Smooth muscle cell of the brain vasculature (primary cell): ENCODE measurements around the gene RIIAD1.
"Not testable (repeated sequence)": the region's sequence is repeated elsewhere in the genome, so short reads cannot be mapped to it uniquely, and the experiment has no call there.

ENCODE experiments used
- DNase-seq: peaks from one replicate; pipeline ENCODE4 v3.0.0-alpha.2; 2012; ENCODE audit warnings: low read depth, low spot score

The RIIAD1 gene

DNA sequence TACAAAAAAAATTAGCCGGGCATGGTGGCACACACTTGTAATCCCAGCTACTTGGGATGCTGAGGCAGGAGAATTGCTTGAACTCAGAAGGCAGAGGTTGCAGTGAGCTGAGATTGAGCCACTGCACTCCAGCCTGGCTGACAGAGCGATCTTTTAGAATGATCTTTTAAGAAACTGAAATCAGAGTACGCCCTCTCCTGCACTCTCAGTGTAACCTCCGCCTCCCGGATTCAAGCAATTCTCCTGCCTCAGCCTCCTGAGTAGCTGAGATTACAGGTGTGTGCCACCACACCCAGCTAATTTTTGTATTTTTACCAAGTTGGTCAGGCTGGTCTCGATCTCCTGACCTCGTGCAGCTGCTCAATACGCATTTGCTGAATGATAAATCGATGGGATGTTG lies 12.7 kb downstream of the RIIAD1 start:
- DNase-seq: not testable (repeated sequence)

DNA sequence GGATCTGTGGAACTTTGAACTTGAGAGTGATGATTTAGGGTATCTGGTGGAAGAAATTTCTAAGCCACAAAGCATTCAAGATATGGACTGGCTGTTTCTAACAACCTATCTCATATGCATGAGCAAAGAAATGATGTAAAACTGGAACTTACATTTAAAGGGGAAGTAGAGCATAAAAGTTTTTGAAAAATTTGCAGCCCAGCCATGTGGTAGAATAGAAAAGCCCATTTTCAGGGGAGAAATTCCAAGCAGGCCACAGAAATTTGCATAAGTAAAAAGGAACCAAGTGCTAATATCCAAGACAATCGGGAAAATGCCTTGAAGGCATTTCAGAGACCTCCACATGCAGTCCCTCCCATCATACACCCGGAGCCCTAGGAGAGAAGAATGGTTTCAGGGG lies 15.7 kb downstream of the RIIAD1 start:
- no peak for DNase-seq

DNA sequence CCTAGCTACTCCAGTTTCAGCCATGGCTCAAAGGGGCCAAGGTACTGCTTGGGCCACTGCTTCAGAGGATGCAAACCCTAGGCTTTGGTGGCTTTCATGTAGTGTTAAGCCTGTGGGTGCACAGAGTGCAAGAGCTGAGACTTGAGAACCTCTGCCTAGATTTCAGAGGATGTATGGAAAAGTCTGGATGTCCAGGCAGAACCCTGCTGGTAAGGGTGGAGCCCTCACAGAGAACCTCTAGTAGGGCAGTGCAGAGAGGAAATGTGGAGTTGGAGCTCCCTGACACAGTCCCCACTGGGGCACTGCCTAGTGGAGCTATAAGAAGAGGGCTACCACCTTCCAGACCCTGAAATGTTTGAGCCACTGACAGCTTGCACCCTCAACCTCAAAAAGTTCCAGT lies 16.2 kb downstream of the RIIAD1 start:
- DNase-seq: no peak

DNA sequence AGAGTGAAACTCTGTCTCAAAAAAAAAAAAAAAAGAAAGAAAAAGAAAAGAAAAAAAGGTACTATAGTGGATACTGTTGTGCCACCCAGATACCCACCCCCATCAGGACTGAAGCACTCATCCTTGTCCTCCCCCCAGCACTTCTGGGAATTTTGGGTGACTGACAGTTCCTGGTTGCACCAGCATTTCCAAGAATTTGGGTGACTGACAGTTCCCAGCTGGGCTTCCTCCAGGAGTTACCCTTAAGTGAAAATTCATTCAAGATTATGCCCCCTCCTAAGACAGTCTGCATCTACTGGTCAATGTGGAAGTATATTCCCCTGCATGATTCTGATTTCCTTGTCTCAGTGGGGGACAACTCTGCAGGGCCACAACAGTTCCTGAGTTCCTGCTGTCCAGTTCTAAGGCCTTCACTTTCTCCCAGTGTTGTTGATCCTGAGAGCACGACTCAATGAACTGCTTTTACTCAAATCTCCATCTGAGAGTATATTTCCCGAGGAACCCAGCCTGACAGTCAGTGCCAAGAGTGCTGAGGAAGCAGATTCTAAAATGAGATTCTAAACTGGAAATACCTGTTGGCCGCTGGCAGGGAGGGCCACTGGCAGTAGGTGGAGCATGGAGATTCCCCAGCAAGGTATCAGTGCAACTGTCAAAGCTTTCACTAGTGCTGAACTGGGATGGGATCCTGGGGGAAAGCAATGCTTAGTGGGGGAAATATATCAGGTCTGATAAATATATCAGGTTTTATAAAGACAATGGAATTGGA lies 18.5 kb downstream of the RIIAD1 start:
- DNase-seq: no peak

DNA sequence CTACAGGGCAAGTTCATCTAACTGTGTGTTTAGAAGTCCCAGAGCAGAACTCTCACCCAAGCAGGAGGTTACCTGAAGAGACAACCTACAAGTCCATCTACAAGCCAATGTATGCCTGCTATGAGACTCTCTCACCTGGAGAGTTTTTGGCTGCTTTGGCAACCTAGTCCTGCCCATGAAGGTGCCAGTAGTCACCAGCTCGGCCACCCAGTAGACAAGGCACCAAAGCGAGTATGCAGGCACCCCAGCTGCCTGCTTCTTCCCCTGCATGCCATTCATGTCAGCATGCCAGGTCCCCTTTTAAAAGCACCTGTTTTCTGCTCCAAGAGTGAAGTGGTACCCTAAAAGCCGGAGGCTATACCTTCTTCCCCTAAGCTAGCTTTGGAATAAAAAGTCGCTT lies 20.2 kb downstream of the RIIAD1 start:
- DNase-seq: no peak

DNA sequence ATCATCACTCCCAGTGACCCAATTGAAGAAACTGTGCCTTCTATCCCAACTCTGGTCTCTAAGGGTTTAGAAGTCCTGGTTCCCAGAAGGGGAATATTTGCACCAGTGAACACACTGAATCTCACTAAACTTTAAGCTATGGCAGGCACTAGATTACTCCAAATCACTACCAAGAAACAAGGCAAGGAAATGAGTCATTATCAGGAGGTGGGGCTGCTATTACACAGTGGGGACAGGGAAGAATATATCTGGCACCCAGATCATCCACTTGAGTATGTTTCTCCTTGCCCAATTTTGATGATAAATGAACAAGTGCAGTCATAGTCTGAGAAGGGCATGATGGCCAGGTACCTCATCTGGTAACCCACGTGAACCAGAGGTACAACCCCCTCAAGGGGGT lies 35.0 kb downstream of the RIIAD1 start:
- no peak for DNase-seq

DNA sequence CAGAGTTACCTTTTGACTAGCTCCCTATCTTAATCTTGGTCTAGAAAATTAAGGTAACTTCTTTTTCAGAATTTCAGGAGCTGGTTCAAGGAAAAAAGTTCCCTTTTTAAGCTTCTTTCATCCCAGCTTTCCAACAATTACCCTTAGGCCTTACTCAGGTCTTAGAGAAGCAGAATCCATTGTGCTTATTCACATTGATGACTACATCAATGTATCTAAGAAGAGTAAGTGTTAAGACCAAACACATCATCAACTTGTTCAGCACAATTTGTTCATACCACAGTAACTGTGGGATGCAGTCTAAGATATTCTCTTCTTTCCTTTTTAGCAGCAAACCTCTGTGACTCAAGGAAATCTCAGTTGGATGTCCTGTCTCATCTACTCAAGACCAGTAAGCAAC lies 37.9 kb downstream of the RIIAD1 start:
- DNase-seq: no peak

DNA sequence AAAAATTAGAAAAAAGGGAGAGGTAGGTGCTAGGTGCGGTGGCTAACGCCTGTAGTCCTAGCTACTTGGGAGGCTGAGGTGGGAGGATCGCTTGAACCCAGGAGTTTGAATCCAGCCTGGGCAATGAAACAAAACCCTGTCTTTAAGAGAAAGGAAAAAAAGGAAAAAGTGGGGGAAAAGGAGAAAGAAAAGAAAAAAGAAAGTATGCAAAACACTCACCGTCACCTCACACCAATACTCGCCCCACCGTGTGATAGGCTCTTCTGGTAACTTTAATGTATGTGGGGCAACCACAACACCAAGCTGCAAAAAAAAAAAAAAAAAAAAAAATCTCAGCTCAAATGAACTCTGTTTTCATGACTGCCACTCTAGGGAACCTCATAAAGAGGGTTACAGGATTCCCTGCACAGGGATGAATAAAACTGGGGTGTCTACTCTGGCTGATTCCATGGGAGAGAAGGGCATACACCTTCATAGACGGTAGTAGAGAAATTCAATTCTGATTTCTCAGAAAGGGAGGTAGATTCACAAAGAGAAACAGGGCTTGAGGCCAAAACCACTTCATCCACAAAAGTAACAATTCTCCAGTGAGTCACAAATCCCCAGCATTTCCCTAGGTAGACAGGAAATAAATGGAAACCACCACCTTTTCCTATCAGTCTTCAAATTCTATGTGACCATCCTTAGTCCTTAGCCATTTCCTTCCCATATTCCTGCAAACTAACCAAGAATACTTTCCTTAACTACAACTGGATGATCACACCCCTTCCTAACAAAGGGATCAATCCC lies 39.5 kb downstream of the RIIAD1 start:
- DNase-seq: no peak

DNA sequence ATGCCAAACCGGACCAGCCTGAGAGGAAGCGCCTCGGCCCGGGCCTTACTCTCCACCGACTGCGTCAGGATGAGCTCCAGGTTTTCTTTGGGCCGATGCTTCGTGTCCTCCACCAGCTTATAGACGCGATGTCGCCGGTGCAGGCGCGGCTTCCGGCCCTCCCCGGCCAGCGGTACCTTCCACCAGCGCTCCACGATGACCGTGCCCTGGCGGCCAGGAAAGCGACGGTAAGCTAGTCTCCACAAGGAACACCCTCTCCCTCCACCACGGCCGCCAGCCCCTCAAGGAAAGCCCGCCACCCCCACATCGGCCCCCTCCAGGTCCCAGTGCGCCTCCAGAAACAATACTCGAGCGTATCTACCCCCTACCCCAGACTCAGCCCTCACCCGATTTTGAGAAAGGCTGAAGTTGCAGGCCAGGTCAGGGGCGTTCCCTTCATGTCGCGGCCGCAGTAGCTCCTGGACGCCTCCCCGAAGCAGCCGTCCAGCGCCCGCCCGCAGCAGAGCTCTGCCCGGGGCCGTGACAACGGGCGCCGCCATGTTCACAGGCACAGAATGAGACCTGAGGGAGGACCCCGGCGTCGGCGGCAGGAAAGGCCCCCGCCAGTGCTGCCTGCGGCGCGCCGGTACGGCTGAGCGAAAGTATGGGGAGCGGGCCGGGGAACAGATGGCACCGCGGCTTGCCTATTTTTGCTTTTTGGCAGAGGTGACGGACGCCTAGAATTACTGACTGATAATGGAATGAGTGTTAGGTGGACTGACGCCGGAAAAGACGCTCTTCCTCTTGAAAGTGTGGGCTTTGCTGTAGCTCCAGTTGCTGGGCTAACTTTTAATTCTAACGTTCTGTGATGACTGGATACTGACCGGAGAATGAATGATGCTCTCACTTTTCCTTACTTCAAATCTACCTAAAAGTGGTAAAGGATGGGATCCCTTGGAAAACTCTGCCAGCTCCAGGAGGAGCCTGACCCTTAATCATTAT lies 41.9 kb downstream of the RIIAD1 start, which contains the start of gene MRPL9:
TSS of gene MRPL9 (minus strand) at position 556 of the 981 bp plus-strand sequence. CDS start at position 539, 17 bp downstream.
- DNase-seq: peak; percentile 33

DNA sequence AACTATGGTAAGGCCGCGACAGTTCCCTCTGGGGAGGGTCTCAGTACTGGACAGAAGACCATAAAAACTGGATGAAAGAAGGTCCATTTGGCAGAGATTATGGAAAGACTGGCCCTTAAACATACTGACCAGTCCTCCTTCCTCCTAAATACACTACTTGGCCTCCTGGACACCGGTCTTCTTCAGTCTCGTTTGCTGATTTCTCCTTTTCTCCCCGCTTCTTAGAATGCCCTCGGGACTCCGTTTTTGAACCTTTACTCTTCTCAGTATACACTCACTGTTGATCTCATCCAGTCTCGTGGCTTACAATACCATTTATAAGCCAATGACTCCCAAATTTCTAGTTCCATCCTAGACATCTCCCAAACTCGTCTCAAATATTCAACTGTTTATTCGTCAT lies 42.7 kb downstream of the RIIAD1 start:
- DNase-seq: no peak

DNA sequence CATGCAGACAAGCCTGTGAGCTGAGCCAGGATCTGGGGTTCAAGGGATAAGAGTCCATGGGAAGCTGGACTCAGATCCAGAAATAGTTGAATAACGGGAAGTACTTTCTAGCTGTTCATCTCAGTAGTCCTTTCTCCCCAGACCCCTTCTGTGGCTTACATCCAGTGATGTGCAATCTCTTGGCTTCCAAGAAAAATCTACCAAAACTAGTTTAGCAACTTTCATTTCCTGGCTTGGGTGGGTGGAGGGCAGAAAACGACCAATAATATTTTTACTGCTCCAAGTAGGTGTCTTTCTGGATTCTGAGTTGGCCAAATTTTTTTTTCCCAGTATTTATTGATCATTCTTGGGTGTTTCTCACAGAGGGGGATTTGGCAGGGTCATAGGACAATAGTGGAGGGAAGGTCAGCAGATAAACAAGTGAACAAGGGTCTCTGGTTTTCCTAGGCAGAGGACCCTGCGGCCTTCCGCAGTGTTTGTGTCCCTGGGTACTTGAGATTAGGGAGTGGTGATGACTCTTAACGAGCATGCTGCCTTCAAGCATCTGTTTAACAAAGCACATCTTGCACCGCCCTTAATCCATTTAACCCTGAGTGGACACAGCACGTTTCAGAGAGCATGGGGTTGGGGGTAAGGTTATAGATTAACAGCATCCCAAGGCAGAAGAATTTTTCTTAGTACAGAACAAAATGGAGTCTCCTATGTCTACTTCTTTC lies 47.2 kb downstream of the RIIAD1 start:
- not testable (repeated sequence) for DNase-seq

DNA sequence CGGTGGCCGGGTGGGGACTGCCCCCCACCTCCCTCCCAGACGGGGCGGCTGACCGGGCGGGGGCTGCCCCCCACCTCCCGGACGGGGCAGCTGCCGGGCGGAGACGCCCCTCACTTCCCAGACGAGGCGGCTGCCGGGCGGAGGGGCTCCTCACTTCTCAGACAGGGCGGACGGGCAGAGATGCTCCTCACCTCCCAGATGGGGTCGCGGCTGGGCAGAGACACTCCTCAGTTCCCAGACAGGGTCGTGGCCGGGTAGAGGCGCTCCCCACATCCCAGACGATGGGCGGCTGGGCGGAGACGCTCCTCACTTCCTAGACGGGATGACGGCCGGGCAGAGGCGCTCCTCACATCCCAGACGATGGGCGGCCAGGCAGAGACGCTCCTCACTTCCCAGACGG lies 47.9 kb downstream of the RIIAD1 start:
- not testable (repeated sequence) for DNase-seq

DNA sequence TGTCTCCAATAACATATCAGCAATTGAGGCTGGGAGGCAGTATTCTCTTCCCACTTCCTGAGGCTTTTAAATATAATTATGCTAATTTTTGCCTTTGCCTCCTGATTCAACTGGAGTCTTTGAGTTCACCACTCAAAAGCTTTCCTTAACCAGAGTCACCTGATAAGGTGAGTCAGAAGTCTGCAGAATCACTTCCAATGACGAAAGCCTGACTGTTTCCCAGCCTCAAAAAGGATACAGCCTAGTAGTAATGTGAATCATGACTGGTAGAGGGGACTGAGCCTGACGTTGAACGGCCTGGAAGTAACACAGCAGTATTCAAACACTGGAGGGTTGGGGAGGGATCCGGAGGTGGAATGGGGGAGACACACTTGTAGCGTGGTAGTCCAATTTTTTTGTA lies 52.4 kb downstream of the RIIAD1 start:
- DNase-seq: no peak

DNA sequence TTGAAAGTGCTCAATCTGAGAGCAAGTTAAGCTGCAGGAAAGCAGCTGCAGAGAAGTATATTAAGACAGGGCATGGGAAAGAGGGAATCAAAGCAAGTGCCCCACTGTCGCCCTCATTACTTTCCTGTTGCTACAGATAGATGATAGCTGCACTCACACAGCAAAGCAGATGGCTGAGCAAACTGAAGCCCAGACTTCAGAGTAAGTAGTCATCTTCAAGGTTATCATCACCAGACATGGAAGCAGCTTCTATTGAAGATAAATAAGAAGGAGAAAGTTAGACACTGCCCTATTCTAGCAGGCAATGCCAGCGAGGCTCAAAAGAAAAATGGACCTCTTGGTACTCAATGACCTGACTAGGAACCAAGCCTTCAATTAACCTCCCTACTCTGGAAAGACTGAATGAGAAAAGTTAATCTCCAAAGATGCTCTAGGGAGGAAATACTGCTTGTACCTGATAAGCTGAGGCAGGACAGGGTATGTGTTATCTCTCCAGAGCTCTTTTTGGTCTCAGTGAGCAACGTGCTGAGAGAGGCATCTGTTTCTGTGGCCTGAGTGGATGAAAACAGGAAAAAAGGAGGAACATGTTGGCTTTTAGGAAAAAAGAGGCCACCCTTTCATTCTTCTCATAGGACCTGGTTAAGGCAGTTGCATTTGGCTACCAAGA lies 53.1 kb downstream of the RIIAD1 start:
- DNase-seq: no peak

DNA sequence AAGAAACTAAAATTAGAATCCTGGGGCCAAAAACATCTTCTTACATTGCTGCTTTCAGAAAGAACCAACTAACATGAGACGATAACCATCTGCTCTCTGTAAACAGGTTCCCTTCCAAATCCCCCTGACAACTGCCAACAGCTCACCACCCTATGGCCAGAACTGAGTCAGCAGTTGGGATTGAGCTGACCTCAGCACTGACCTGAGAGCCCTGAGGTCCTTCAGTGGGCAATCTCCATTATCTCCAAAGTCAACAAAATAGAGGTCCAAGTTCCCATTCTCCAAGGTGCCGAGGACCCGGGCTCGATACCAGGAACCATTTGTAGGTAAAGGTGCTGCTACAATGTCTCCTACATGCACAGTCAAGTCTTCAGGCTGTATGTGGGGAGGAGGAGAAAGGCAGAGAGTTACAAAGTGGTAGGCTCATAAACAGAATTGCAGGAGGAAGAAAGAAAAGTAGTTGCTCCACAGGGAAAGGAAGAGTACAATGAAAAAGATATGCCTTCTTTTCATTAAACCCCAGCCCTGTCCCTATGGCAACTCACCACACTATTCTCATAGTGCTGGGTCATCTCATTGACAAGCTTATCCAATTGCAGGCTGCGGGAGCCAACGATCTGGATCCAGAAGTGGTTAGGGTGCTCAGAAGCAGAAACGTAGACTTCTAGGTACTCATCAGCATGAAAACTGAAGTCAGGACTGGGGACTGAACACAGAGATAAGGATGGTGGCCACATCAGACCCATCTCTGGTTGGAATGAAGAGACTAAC lies 54.8 kb downstream of the RIIAD1 start:
- DNase-seq: no peak

DNA sequence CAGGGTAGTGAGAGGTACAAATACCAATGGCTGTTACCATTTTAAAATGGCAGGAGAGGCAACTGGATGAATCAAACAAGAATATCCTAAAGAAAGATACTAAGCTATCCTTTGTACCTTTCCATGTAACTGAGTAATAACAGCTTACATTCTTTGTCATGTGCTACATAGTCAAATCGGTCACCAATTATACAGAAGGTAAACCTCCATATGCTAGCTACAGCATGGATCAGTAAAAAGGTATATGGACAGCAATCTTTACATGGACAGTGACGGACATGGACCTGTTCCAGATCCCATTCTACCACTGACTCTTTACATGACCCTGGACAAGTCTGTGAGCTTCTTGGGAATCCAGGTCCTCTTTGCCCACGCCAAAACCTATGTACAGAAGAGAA lies 55.3 kb downstream of the RIIAD1 start:
- no peak for DNase-seq

DNA sequence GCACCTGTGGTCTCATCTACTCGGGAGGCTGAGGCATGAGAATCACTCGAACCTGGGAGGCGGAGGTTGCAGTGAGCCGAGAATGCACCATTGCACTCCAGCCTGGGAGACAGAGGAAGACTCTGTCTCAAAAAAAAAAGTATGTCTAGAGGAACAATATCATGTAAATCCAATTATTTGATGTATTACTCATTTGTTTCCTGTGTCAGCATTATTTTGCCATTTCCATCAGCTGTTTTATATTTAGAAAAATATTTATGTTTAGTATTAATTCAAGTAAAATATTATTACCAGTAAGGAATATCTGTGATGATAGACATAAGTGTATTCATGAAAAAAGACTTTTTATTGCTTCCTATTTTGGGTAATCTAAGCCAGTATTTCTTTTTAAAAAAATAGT lies 56.0 kb downstream of the RIIAD1 start:
- DNase-seq: no peak
